Activated CD4-positive, alpha-beta T cell treated with anti-CD3 and anti-CD28 coated beads, Interleukin-2, Interleukin-6, amounts not matched to agents 100 ng/mL and 50 ng/mL, durations not matched to agents 16 hours and 8 hours (primary cell): ENCODE results near the gene MYNN.
"Not testable (repeated sequence)": the region's sequence is repeated elsewhere in the genome, so short reads cannot be mapped to it uniquely, and the experiment has no call there.

Source experiments
- DNase-seq: peaks from one replicate; pipeline ENCODE4 v3.0.0-alpha.2; 2020

MYNN gene

GRCh38 chr3:169772897-169773816 lies at the start of gene MYNN:
TSS of gene MYNN (plus strand) at chr3:169773396. CDS start at chr3:169774296, 900 bp downstream.
- DNase-seq = peak; percentile 94

GRCh38 chr3:169731857-169732256 lies 41.3 kb upstream of the MYNN start:
- DNase-seq = not testable (repeated sequence)

- no peak for DNase-seq
These were observed 34.1 kb upstream of the MYNN start for GRCh38 chr3:169739067-169739466.

- DNase-seq = no peak
These were observed 28.7 kb upstream of the MYNN start for GRCh38 chr3:169744366-169745054.

GRCh38 chr3:169746924-169747323 lies 26.3 kb upstream of the MYNN start:
- DNase-seq = no peak

GRCh38 chr3:169748670-169749069 lies 24.5 kb upstream of the MYNN start:
- DNase-seq = peak; percentile 38

GRCh38 chr3:169750665-169751064 lies 22.5 kb upstream of the MYNN start:
- DNase-seq = no peak

GRCh38 chr3:169751875-169752274 lies 21.3 kb upstream of the MYNN start:
- DNase-seq = no peak

GRCh38 chr3:169754711-169755110 lies 18.5 kb upstream of the MYNN start:
- no peak for DNase-seq

- DNase-seq = no peak
These were observed 17.7 kb upstream of the MYNN start for GRCh38 chr3:169755488-169755887.

- DNase-seq = no peak
These were observed 14.7 kb upstream of the MYNN start for GRCh38 chr3:169758359-169758994.

- DNase-seq = peak; percentile 75
These were observed 13.9 kb upstream of the MYNN start for GRCh38 chr3:169759256-169759655.

- DNase-seq = no peak
These were observed 12.7 kb upstream of the MYNN start for GRCh38 chr3:169760479-169760878.

- peak; percentile 77 for DNase-seq
These were observed 8.8 kb upstream of the MYNN start for GRCh38 chr3:169764312-169764881.

GRCh38 chr3:169764882-169765612 lies 8.1 kb upstream of the MYNN start, which contains the start of gene TERC:
TSS of gene TERC (minus strand) at chr3:169765060.
- peak; percentile 96 for DNase-seq

- peak; percentile 75 for DNase-seq
These were observed 3.7 kb upstream of the MYNN start, which contains the start of gene ACTRT3 for GRCh38 chr3:169769287-169770181. TSS of gene ACTRT3 (minus strand) at chr3:169769561. CDS start at chr3:169769520, 41 bp downstream.

- peak; percentile 87 for DNase-seq
These were observed 1.5 kb upstream of the MYNN start for GRCh38 chr3:169771497-169772304.

- peak; percentile 70 for DNase-seq
These were observed 795 bp upstream of the MYNN start for GRCh38 chr3:169772305-169772896.

- DNase-seq = no peak
These were observed 990 bp downstream of the MYNN start for GRCh38 chr3:169774186-169774585.

- no peak for DNase-seq
These were observed 4.6 kb downstream of the MYNN start for GRCh38 chr3:169777822-169778221.
